ENCODE data around the gene KIAA1671. TPM values are rescaled to one million over a fixed set of nuclear protein-coding genes. Genes with fewer than 3 reads are reported as not detected.

KIAA1671 gene
- total and polyA plus RNA-seq, 2 of the 4 experiments (the other 2 are of a cell fraction) = 0.02 TPM; not detected in 1

GRCh38 chr22:25054943-25055511, 102.5 kb downstream of the KIAA1671 start:
- Histone ChIP-seq H2BK20ac (ENCODE audit: low read depth, low read length) (no peak overlapping the region), H3K79me1 (ENCODE audit: low read depth in 1 of 2, low read length in 2 of 2) (no peaks in the 10 kb centered on the region), H2BK120ac (ENCODE audit: low read depth, low read length) (no peak overlapping the region), H3K36me3 (ENCODE audit: control insufficient read depth, insufficient read depth, low read length) (no peaks in the 10 kb centered on the region), H3K4me3 (ENCODE audit: insufficient read depth, low read depth, low read length) (no peak overlapping the region), H3K14ac (replicated peaks; ENCODE audit: low read depth, low read length) (no peak overlapping the region), H3K27me3 (ENCODE audit: control insufficient read depth, insufficient read depth, low read length) (no peaks in the 10 kb centered on the region), H3K27ac (ENCODE audit: insufficient read depth, low read length) (no peak overlapping the region), H4K5ac (ENCODE audit: low read depth, low read length) (no peak overlapping the region), H2AK9ac (replicated peaks; ENCODE audit: low read depth, low read length, poor library complexity) (no peak overlapping the region), H3K23ac (ENCODE audit: low read depth, low read length) (no peak overlapping the region), H3K4ac (ENCODE audit: low read depth, low read length) (no peak overlapping the region), H3K9me3 (ENCODE audit: control insufficient read depth, insufficient read depth, low read length) (no peaks in the 10 kb centered on the region), H2BK5ac (ENCODE audit: low read depth, low read length, poor library complexity, severe bottlenecking) (no peak overlapping the region), H2AFZ (replicated peaks; ENCODE audit: low read length, poor library complexity) (no peak overlapping the region), H3K56ac (ENCODE audit: extremely low read depth, insufficient read depth, low read length) (no peak overlapping the region), H4K8ac (ENCODE audit: low read depth in 2 of 2, low read length in 2 of 2) (no peak overlapping the region), H2BK15ac (ENCODE audit: low read depth, low read length) (no peak overlapping the region), H3K9ac (ENCODE audit: low read depth, low read length) (no peak overlapping the region), H3K4me1 (ENCODE audit: control insufficient read depth, insufficient read depth, low read length) (no peaks in the 10 kb centered on the region), H3K4me2 (ENCODE audit: low read depth, low read length) (no peak overlapping the region), H3K18ac (ENCODE audit: low read depth, low read length) (no peak overlapping the region), H4K91ac (ENCODE audit: insufficient read depth, low read depth, low read length) (no peak overlapping the region), H4K20me1 (ENCODE audit: insufficient read depth, low read length) (no peaks in the 10 kb centered on the region), H3K9me1 (ENCODE audit: insufficient read depth, low read length) (no peaks in the 10 kb centered on the region), H2AK5ac (ENCODE audit: low read depth, low read length) (no peak overlapping the region)
- ChIA-PET CTCF (no interaction called here), POLR2A (ENCODE audit: unreplicated experiment) (no interaction called here)
- no CpG with 5 or more reads among the region's 9 CpGs for WGBS, 2 experiments (ENCODE audit: extremely low coverage in 2 of 2, insufficient read length in 1 of 2)
- in situ Hi-C loops (cut with MboI; ENCODE audit: low sequenced_read_pairs) (no loop called here), intact Hi-C loops (cut with micrococcal nuclease) (no loop called here), dilution Hi-C loops (cut with HindIII; ENCODE audit: low sequenced_read_pairs, unreplicated experiment) (no loop called here)
- TF ChIP-seq CTCF (conservative IDR thresholded peaks at IDR 0.05; ENCODE audit: low read depth, low read length) (no peak), POLR2A (IDR thresholded peaks at IDR 0.05; ENCODE audit: low read depth, low read length) (no peak), CEBPB (IDR thresholded peaks at IDR 0.05; ENCODE audit: low read depth, low read length) (no peak), RCOR1 (IDR thresholded peaks at IDR 0.05; ENCODE audit: insufficient replicate concordance, low read length) (no peak), MXI1 (IDR thresholded peaks at IDR 0.05; ENCODE audit: borderline replicate concordance, low read depth, low read length) (no peak), FOS (IDR thresholded peaks at IDR 0.05; ENCODE audit: low read depth, low read length) (no peak), USF2 (IDR thresholded peaks at IDR 0.05; ENCODE audit: low read depth, low read length) (no peak), RFX5 (IDR thresholded peaks at IDR 0.05; ENCODE audit: low read depth, low read length) (no peak), RAD21 (IDR thresholded peaks at IDR 0.05; ENCODE audit: low read length) (no peak), BHLHE40 (IDR thresholded peaks at IDR 0.05; ENCODE audit: low read depth, low read length) (no peak), MAFK (IDR thresholded peaks at IDR 0.05; ENCODE audit: low read depth, low read length) (no peak), SMC3 (IDR thresholded peaks at IDR 0.05; ENCODE audit: low read depth, low read length) (no peak), NFE2L2 (IDR thresholded peaks at IDR 0.05; ENCODE audit: low read depth, low read length) (no peak), MAZ (IDR thresholded peaks at IDR 0.05; ENCODE audit: borderline replicate concordance, low read depth, low read length) (no peak), ELK1 (IDR thresholded peaks at IDR 0.05; ENCODE audit: borderline replicate concordance, low read depth, low read length) (no peak), CHD1 (IDR thresholded peaks at IDR 0.05; ENCODE audit: low read depth, low read length) (no peak)
- no TSS peak for BruUV-seq (replicated peaks)
- ATAC-seq (ENCODE audit: low read depth) (no peak), DNase-seq (no peak)
